H1 (cell line): Measurements from ENCODE around the gene ZGRF1. TPM values are rescaled to one million over a fixed set of nuclear protein-coding genes. Genes with fewer than 3 reads are reported as not detected.

Experiments used
- GABPA ChIP-seq: IDR thresholded peaks from 2 replicates; pipeline ENCODE4 v1.6.1; 2011; ENCODE audit warnings: mild to moderate bottlenecking, low read length, moderate library complexity, borderline replicate concordance; ENCODE audit not compliant: insufficient read depth
- TAF1 ChIP-seq: IDR thresholded peaks from 2 replicates; pipeline ENCODE4 v1.6.1; 2011; ENCODE audit warnings: mild to moderate bottlenecking, low read depth, low read length
- TCF12 ChIP-seq: IDR thresholded peaks from 2 replicates; pipeline ENCODE4 v1.6.1; 2011; ENCODE audit warnings: low read depth, mild to moderate bottlenecking, low read length
- polyA plus RNA-seq, 7 experiments: library from polyadenylated mRNA; depleted of rRNA in 3 of 7; stranded (reverse) in 5 of 7; unstranded in 2 of 7; fragments of >200 nt in 5 of 7; fragments of 200-250 nt in 2 of 7; gene quantifications; 1 replicate in 5 of 7; 2 replicates in 1 of 7; 4 replicates in 1 of 7; pipeline versions ENCODE4 v1.2.1 to v1.2.3, GENCODE V29; 2011 to 2013; ENCODE audit warnings: missing spikeins in 2 of 7, mixed read lengths in 2 of 7
- total RNA-seq: library from RNA; stranded (reverse); fragmentation: NEBNext Ultra II Directional; extraction: Animal tissue kit (Norgen Biotek cat#: 25700); gene quantifications from 2 replicates; pipeline ENCODE4 v1.2.1, GENCODE V29; 2021
- TF ChIP-seq, protein P1 (sequence below): IDR thresholded peaks from 2 replicates; pipeline ENCODE4 v1.6.1; 2011; ENCODE audit warnings: low read depth, mild to moderate bottlenecking, low read length; ENCODE audit not compliant: insufficient read depth
- TF ChIP-seq, protein P2 (sequence below): IDR thresholded peaks from 2 replicates; pipeline ENCODE4 v1.6.1; 2012; ENCODE audit warnings: inconsistent platforms

Gene ZGRF1
- total and polyA plus RNA-seq, 2 of the 8 experiments (the other 6 are each of a cell fraction or from before 2014, with no cell fraction given), result 12.0 to 44.6 TPM

DNA sequence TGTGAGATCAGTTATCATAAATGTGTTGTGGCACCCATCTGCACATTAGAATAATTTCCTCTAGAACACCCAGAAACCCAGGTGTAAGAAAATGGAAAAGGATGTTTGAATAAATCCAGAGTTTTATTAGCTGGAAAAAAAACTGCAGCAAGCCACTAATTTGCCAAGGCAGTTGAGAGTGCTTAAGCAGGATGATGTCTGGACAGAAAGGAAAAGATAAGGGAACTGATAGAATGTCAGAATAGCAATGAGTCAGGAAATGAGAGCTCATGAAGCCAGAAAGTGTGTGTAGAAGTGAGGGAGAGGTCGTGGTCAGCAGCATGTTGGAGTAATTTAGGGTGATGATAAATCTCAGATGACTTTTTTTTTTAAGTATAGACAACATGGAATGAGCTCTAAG lies 105.6 kb downstream of the ZGRF1 start (continued):
- TF ChIP-seq, protein P1, sequence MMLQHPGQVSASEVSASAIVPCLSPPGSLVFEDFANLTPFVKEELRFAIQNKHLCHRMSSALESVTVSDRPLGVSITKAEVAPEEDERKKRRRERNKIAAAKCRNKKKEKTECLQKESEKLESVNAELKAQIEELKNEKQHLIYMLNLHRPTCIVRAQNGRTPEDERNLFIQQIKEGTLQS, result no peak
- TF ChIP-seq TCF12 (no peak), GABPA (no peak), TAF1 (no peak)
- TF ChIP-seq, protein P2, sequence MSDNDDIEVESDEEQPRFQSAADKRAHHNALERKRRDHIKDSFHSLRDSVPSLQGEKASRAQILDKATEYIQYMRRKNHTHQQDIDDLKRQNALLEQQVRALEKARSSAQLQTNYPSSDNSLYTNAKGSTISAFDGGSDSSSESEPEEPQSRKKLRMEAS, result no peak
